Coronary artery (tissue), 2 donors: Measurements from ENCODE around the gene TROAP.

ENCODE experiments used
- DNase-seq: peaks from one replicate; pipeline ENCODE4 v3.0.0-alpha.2; 2017; ENCODE audit warnings: low spot score
- H3K27ac ChIP-seq, 2 donors: fragments of 200-600 bp; sonication (generic); one replicate each; pipeline ENCODE4 v1.5.1; 2016 to 2019
- H3K4me3 ChIP-seq: fragments of 200-600 bp; sonication (generic); 2 replicates; pipeline ENCODE4 v1.5.1; 2016; ENCODE audit warnings: mild to moderate bottlenecking, moderate library complexity
- TF ChIP-seq, protein P1 (sequence below): fragments of 200-600 bp; sonication (generic); IDR thresholded peaks from one replicate; pipeline ENCODE4 v1.5.1; 2019; ENCODE audit warnings: antibody characterized with exemption

Gene TROAP

DNA sequence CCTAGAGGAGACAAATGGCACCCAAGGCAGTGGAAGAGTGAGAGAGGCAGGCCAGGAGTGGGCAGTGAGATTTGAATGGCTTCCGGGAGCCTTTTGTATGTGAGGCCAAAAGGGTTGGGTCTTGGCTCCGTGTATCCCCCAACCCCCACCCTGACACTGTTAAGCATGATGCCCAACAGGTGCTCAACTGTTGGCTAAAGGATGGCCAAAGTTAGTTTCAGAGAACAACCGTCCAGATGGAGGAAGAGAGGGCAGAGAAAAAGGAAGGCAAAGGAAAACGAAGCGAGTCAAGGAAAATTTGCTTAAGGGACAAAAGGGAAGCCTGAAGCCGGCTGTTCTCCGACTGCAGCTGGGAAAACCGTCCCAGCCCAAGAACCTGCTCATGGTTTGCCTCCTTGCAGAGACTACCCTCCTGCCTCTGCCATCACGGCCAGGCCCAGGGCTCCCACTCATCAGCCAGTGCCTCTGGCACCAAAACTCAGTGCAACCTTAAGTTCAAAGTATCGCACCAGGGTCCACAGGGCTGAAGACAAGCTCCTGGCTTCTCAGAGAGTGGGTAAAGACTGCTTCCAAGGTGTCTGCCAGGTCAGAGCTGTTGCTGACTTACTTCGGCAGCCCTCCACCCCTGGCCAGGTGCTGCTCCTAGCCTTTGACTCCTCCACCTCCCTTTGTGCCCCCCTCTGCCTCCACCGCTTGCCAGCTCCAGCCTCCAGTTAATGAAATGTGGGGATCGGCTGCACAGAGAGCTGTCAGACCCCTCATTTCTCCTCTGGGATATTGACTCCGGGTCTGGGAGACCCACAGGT is 18.1 kb downstream of the TROAP start:
- TF ChIP-seq, protein P1, sequence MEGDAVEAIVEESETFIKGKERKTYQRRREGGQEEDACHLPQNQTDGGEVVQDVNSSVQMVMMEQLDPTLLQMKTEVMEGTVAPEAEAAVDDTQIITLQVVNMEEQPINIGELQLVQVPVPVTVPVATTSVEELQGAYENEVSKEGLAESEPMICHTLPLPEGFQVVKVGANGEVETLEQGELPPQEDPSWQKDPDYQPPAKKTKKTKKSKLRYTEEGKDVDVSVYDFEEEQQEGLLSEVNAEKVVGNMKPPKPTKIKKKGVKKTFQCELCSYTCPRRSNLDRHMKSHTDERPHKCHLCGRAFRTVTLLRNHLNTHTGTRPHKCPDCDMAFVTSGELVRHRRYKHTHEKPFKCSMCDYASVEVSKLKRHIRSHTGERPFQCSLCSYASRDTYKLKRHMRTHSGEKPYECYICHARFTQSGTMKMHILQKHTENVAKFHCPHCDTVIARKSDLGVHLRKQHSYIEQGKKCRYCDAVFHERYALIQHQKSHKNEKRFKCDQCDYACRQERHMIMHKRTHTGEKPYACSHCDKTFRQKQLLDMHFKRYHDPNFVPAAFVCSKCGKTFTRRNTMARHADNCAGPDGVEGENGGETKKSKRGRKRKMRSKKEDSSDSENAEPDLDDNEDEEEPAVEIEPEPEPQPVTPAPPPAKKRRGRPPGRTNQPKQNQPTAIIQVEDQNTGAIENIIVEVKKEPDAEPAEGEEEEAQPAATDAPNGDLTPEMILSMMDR = no peak
- no peak for DNase-seq
- no peak overlapping the region for H3K4me3 ChIP-seq
- H3K27ac ChIP-seq = no peak overlapping the region

GRCh38 chr12:49341777-49342065 is 18.7 kb downstream of the TROAP start:
- TF ChIP-seq, protein P1 = no peak
- Histone ChIP-seq H3K4me3 (peak overlapping the region; percentile 64), H3K27ac (no peak overlapping the region)
- no peak for DNase-seq

GRCh38 chr12:49342066-49342913 is 19.2 kb downstream of the TROAP start:
- peak overlapping the region; percentile 64 for H3K4me3 ChIP-seq
- TF ChIP-seq, protein P1 = peak; percentile 80
- no peak for DNase-seq
- H3K27ac ChIP-seq = no peak overlapping the region

GRCh38 chr12:49342914-49343731 is 20.1 kb downstream of the TROAP start:
- TF ChIP-seq, protein P1 = no peak
- Histone ChIP-seq H3K4me3 (peak overlapping the region; percentile 64), H3K27ac (no peak overlapping the region)
- no peak for DNase-seq

GRCh38 chr12:49344486-49345050 is 21.5 kb downstream of the TROAP start:
- TF ChIP-seq, protein P1 = no peak
- peak overlapping the region; percentile 76 for H3K4me3 ChIP-seq
- no peak overlapping the region for H3K27ac ChIP-seq
- no peak for DNase-seq

GRCh38 chr12:49345051-49345824 is 22.2 kb downstream of the TROAP start:
- Histone ChIP-seq H3K27ac (no peak overlapping the region), H3K4me3 (peak overlapping the region; percentile 76)
- TF ChIP-seq, protein P1 = no peak
- no peak for DNase-seq
